ENCODE results near the gene ADD2.
"Not testable (repeated sequence)": the region's sequence is repeated elsewhere in the genome, so short reads cannot be mapped to it uniquely, and the experiment has no call there.

The ADD2 gene

DNA sequence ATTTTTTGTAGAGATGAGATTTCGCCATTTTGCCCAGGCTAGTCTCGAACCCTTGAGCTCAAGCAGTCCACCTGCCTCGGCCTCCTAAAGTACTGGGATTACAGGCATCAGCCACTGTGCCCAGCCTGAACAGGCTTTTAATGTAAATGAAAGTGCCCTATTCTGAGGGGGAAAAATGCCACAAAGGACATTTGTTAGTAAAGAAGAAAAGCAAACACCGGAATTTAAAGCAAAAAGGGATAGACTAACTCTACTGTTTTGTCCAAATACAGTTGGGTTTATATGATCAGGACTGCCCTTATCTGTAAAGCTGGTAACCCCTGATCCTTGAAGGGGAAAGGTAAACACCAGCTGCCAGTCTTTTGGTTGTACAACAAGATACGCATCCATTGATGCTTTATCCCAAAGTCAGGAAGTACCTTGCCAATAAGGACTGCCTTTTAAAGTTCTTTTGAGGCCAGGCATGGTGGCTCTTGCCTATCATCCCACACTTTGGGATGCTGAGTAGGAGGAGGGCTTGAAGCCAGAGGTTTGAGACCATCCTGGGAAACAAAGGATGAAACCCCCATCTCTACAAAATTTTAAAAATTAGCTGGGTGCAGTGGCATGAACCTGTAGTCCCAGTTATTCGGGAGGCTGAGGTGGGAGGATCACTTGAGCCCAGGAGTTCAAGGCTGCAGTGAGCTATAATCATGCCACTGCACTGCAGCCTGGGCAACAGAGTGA lies 39.3 kb upstream of the ADD2 start:
- no peak for DNase-seq (ENCODE audit: extremely low spot score)
- POLR2A ChIA-PET = no interaction called here
- CTCF ChIA-PET = interaction anchor here (1.4 kb wide), 1 partner anchor 12 kb away, joined by 3 read pairs; no protein-coding TSS in a partner anchor
- no peak for TF ChIP-seq CTCF (IDR thresholded peaks at IDR 0.05; ENCODE audit: control extremely low read depth, extremely low read depth, low read depth, missing control alignments)

- ChIA-PET POLR2A (no interaction called here), CTCF (interaction anchor here (1.4 kb wide), 1 partner anchor 11 kb away, joined by 3 read pairs; no protein-coding TSS in a partner anchor)
- TF ChIP-seq CTCF (IDR thresholded peaks at IDR 0.05; ENCODE audit: control extremely low read depth, extremely low read depth, low read depth, missing control alignments) = no peak
These were observed 38.6 kb upstream of the ADD2 start for GRCh38 chr2:70806620-70807019.

GRCh38 chr2:70806013-70806412 lies 38.0 kb upstream of the ADD2 start:
- POLR2A ChIA-PET = no interaction called here
- CTCF ChIA-PET = interaction anchor here (0.8 kb wide), 1 partner anchor 9 kb away, joined by 3 read pairs; no protein-coding TSS in a partner anchor
- no peak for TF ChIP-seq CTCF (IDR thresholded peaks at IDR 0.05; ENCODE audit: control extremely low read depth, extremely low read depth, low read depth, missing control alignments)
- DNase-seq (ENCODE audit: extremely low spot score) = no peak

More at GRCh38 chr2:70806620-70807019, 38.6 kb upstream of the ADD2 start:
- no peak for DNase-seq (ENCODE audit: extremely low spot score)

GRCh38 chr2:70801607-70802263 lies 33.7 kb upstream of the ADD2 start:
- ChIA-PET POLR2A (no interaction called here), CTCF (interaction anchor here (1.8 kb wide), 1 partner anchor 70 kb away, joined by 5 read pairs; no protein-coding TSS in a partner anchor)
- no peak for DNase-seq (ENCODE audit: extremely low spot score)
- TF ChIP-seq CTCF (IDR thresholded peaks at IDR 0.05; ENCODE audit: control extremely low read depth, extremely low read depth, low read depth, missing control alignments) = no peak

GRCh38 chr2:70799706-70800105 lies 31.7 kb upstream of the ADD2 start:
- ChIA-PET POLR2A (no interaction called here), CTCF (no interaction called here)
- DNase-seq (ENCODE audit: extremely low spot score) = no peak
- TF ChIP-seq CTCF (IDR thresholded peaks at IDR 0.05; ENCODE audit: control extremely low read depth, extremely low read depth, low read depth, missing control alignments) = no peak

DNA sequence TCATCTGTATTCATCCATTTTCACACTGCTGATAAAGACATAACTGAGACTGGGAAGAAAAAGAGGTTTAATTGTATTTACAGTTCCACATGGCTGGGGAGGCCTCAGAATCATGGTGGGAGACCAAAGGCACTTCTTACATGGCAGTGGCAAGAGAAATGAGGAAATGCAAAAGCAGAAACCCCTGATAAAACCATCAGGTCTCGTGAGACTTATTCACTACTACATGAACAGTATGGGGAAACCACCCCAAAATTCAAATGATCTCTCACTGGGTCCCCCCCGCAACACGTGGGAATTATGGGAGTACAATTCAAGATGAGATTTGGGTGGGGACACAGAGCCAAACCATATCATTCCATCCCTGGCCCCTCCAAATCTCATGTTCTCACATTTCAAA lies 30.0 kb upstream of the ADD2 start:
- CTCF ChIA-PET = interaction anchor here (0.8 to 1.4 kb wide), 3 partner anchors 30 to 67 kb away, joined by 3 to 5 read pairs (median 3); partner anchors contain the start of gene ADD2
- POLR2A ChIA-PET; DNase-seq (ENCODE audit: extremely low spot score): not testable (repeated sequence)

- TF ChIP-seq CTCF (IDR thresholded peaks at IDR 0.05; ENCODE audit: control extremely low read depth, extremely low read depth, low read depth, missing control alignments) = no peak
- POLR2A ChIA-PET = no interaction called here
These were observed 29.5 kb upstream of the ADD2 start for GRCh38 chr2:70797506-70797905.

More at GRCh38 chr2:70797506-70797905, 29.5 kb upstream of the ADD2 start:
- CTCF ChIA-PET = interaction anchor here (0.8 to 1.4 kb wide), 4 partner anchors 29 to 151 kb away, joined by 3 to 5 read pairs (median 4); partner anchors contain the start of gene ADD2
- DNase-seq (ENCODE audit: extremely low spot score) = no peak

All from GM10248 (cell line).